BE2C (cell line): ENCODE results near the gene CD82.

Source experiments
- DNase-seq: peaks from one replicate; pipeline ENCODE4 v3.0.0-alpha.2; 2020
- H3K27me3 ChIP-seq: fragments of 250-450 bp; sonication (Bioruptor Pico); 2 replicates; pipeline ENCODE4 v1.5.1; 2020; ENCODE audit warnings: mild to moderate bottlenecking
- H3K36me3 ChIP-seq: fragments of 250-450 bp; sonication (Bioruptor Pico); 2 replicates; pipeline ENCODE4 v1.5.1; 2020; ENCODE audit warnings: mild to moderate bottlenecking
- H3K4me1 ChIP-seq: fragments of 250-450 bp; sonication (Bioruptor Pico); 2 replicates; pipeline ENCODE4 v1.5.1; 2020
- H3K4me3 ChIP-seq: 2 replicates; pipeline ENCODE4 v1.5.1; 2011; ENCODE audit warnings: low read depth, low read length
- H3K9me3 ChIP-seq: fragments of 250-450 bp; sonication (Bioruptor Pico); 2 replicates; pipeline ENCODE4 v1.5.1; 2020
- TF ChIP-seq, protein P1 (sequence below): IDR thresholded peaks from 2 replicates; pipeline ENCODE4 v1.5.1; 2012; ENCODE audit warnings: mild to moderate bottlenecking, low read depth, low read length

Gene CD82

DNA sequence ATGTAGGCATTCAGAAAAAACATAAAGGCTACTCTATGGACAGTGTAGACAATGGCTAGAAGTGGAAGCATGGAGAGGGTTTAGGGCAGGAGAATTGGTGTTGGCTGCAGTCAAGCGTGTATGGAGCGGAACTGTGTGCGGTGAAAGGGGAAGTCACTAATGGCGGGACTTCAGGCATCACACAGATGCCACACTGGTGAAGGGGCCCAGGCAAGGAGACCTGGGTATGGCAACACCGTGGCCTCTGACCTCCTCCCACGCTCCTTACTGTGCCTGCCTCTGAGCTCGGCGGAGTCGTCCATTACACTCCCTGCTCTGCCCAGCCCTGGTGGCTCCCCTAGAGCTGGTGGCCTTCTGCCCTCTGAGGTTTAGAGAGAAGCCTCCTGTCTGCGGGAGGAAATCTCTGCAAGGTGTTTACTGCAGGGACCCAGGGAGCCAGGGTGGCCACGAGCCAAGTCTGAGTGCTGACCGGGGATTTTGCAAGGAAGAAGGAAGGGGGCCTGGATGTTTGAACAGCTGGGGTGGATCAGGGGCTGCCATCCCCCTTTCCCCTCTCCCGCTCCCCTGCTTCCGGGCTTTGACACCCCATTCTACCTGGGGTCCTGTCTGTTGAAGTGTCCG lies 86.2 kb downstream of the CD82 start:
- H3K4me3 ChIP-seq = no peak overlapping the region
- H3K4me1 ChIP-seq = no peaks in the 10 kb centered on the region
- H3K9me3 ChIP-seq = no peaks in the 10 kb centered on the region
- no peaks in the 10 kb centered on the region for H3K27me3 ChIP-seq
- no peaks in the 10 kb centered on the region for H3K36me3 ChIP-seq
- TF ChIP-seq, protein P1, sequence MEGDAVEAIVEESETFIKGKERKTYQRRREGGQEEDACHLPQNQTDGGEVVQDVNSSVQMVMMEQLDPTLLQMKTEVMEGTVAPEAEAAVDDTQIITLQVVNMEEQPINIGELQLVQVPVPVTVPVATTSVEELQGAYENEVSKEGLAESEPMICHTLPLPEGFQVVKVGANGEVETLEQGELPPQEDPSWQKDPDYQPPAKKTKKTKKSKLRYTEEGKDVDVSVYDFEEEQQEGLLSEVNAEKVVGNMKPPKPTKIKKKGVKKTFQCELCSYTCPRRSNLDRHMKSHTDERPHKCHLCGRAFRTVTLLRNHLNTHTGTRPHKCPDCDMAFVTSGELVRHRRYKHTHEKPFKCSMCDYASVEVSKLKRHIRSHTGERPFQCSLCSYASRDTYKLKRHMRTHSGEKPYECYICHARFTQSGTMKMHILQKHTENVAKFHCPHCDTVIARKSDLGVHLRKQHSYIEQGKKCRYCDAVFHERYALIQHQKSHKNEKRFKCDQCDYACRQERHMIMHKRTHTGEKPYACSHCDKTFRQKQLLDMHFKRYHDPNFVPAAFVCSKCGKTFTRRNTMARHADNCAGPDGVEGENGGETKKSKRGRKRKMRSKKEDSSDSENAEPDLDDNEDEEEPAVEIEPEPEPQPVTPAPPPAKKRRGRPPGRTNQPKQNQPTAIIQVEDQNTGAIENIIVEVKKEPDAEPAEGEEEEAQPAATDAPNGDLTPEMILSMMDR = no peak
- no peak for DNase-seq

DNA sequence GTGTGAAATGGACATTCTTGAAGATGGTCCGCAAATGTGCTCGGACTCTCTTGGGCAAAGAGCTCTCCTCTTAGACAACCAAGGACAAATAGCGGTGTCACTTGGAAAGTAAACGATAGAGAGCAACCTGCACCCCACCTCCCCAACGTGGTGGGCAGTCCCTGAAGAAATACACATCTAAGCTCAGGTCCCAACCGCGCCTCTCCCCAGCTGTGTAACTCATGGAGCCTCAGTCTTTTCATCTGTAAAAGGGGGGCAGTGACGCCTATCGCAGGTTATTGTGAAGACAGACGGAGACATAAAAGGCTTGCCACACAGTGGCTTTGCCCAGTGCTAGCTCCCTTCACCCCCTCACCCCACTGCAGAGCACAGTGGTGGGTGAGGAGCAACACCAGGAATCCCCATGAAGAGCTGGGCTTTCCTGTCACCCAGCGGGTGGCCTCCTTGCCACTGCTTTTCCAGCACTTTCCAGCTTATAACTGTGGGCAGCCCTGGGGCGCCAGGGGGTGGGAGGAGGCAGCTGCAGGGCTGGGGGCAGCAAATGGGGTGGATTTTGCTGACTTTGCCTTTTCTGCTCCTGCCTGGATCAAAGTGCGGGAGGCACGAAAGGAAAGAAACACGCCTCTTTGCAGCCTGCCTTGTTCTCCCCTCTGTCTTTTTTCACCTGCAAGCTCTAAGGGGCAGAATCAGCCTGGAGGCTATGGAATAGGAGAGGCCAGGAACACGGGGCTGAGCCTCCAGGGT lies 87.6 kb downstream of the CD82 start:
- TF ChIP-seq, protein P1 = no peak
- Histone ChIP-seq H3K4me3 (no peak overlapping the region), H3K27me3 (no peaks in the 10 kb centered on the region), H3K9me3 (no peaks in the 10 kb centered on the region), H3K4me1 (no peaks in the 10 kb centered on the region), H3K36me3 (no peaks in the 10 kb centered on the region)
- no peak for DNase-seq

DNA sequence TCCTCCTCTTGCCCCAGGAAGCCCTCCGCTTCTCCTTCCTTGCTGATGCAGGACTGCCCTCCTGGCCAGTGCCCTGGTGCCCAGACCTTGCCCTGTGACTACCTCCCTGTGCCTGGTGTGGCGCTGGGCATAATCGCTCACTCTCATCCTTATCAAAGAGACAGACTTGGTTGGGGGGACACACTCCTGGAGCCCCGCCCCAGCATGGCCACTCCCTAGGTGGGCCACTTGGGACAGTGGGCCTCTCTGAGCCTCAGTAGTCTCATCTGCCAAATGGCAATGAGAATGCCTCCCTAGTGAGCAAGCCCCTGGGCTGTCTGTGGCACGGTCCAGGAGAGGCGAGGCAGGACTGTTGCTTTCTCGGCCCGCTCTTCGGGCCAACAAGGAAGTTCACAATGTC lies 88.6 kb downstream of the CD82 start:
- TF ChIP-seq, protein P1 = no peak
- H3K9me3 ChIP-seq = no peaks in the 10 kb centered on the region
- no peak for DNase-seq

DNA sequence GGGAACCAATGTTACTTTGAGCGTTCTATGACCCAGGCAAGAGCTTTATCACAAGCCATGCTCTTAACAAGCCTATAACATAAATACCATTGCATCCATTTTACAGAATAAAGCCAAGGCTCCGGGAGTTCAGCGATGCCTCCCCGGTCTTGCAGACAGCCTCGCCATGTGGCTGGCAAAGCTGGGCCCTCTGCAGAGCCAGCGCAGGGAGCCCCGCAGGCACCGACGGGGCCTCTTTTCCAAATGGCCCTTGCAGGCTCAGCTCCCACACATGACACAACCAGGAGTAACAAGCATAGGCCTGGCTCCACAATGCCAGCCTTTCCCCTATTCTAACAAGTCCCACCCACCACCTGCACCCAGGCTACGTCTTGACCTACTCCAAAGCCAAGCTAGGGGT lies 89.1 kb downstream of the CD82 start:
- TF ChIP-seq, protein P1 = no peak
- no peaks in the 10 kb centered on the region for H3K36me3 ChIP-seq
- H3K4me1 ChIP-seq = peaks cover 3% of the 10 kb centered on the region; the same call in 1 of the 2 replicates
- DNase-seq = no peak
- H3K4me3 ChIP-seq = no peak overlapping the region
- H3K9me3 ChIP-seq = no peaks in the 10 kb centered on the region
- H3K27me3 ChIP-seq = no peaks in the 10 kb centered on the region

More for the DNA sequence above, 88.6 kb downstream of the CD82 start:
- H3K4me1 ChIP-seq = peaks cover 3% of the 10 kb centered on the region; the same call in 1 of the 2 replicates
- no peaks in the 10 kb centered on the region for H3K36me3 ChIP-seq
- H3K27me3 ChIP-seq = no peaks in the 10 kb centered on the region
- H3K4me3 ChIP-seq = no peak overlapping the region

DNA sequence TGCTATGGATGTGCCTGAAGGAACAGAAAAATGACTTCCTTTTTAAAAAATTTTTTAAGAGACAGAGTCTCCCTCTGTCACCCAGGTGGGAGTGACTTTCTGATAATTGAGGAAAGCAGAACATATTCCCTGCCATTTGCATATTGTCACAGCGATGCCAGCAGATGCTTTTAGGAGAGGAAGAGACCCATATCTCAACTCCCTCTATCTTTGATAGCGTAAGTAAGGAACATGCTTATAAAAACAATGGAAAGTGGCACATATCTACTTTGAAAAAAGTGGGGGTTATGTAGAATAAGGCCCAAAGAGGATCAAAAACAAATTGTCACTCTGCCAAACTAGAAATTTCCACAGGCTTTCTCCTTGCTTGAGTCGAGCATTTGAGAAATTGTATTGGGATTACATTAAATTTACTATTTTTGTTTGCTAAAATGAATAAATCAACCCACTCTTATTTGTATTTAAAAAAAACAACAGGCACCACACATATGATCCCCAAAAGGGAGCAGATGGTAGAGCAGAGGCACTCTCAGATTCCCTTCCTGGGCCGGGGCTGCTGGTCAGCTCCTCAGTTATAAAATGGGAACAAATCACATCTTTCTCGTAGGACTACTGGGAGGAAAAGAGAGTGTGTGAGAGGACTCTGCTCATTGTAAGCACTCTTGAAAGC lies 92.5 kb downstream of the CD82 start:
- TF ChIP-seq, protein P1 = no peak
- no peak for DNase-seq
- H3K4me3 ChIP-seq = no peak overlapping the region

More for the DNA sequence above, 92.5 kb downstream of the CD82 start:
- Histone ChIP-seq H3K36me3 (no peaks in the 10 kb centered on the region), H3K27me3 (no peaks in the 10 kb centered on the region), H3K4me1 (peaks cover 3% of the 10 kb centered on the region; the same call in 1 of the 2 replicates), H3K9me3 (no peaks in the 10 kb centered on the region)
